ENCODE data around the gene FBXW11. TPM values are rescaled to one million over a fixed set of nuclear protein-coding genes. Genes with fewer than 3 reads are reported as not detected.

Gene FBXW11
- total and polyA plus RNA-seq, 2 of the 8 experiments (the other 6 are each of a cell fraction or from before 2014, with no cell fraction given) = 45.0 to 75.6 TPM

DNA sequence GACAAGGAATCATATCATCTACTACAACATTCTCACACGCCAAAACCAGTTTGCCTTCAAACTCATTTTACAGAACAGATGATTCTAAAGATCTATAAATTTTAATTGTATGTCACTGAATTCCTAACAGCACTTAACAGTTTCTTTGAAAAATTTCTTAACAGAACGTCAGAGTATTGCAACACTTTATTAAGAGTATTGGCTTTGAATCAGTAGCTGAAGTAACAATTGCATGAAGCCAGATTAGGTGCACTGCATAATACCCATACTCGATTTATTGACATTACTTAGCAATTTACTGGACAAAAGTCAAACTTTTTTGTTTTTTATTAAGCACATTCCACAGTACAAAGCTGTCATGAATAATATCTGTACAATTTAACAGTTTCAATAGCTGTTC, 145.1 kb downstream of the FBXW11 start (continued):
- TF ChIP-seq, protein P1, sequence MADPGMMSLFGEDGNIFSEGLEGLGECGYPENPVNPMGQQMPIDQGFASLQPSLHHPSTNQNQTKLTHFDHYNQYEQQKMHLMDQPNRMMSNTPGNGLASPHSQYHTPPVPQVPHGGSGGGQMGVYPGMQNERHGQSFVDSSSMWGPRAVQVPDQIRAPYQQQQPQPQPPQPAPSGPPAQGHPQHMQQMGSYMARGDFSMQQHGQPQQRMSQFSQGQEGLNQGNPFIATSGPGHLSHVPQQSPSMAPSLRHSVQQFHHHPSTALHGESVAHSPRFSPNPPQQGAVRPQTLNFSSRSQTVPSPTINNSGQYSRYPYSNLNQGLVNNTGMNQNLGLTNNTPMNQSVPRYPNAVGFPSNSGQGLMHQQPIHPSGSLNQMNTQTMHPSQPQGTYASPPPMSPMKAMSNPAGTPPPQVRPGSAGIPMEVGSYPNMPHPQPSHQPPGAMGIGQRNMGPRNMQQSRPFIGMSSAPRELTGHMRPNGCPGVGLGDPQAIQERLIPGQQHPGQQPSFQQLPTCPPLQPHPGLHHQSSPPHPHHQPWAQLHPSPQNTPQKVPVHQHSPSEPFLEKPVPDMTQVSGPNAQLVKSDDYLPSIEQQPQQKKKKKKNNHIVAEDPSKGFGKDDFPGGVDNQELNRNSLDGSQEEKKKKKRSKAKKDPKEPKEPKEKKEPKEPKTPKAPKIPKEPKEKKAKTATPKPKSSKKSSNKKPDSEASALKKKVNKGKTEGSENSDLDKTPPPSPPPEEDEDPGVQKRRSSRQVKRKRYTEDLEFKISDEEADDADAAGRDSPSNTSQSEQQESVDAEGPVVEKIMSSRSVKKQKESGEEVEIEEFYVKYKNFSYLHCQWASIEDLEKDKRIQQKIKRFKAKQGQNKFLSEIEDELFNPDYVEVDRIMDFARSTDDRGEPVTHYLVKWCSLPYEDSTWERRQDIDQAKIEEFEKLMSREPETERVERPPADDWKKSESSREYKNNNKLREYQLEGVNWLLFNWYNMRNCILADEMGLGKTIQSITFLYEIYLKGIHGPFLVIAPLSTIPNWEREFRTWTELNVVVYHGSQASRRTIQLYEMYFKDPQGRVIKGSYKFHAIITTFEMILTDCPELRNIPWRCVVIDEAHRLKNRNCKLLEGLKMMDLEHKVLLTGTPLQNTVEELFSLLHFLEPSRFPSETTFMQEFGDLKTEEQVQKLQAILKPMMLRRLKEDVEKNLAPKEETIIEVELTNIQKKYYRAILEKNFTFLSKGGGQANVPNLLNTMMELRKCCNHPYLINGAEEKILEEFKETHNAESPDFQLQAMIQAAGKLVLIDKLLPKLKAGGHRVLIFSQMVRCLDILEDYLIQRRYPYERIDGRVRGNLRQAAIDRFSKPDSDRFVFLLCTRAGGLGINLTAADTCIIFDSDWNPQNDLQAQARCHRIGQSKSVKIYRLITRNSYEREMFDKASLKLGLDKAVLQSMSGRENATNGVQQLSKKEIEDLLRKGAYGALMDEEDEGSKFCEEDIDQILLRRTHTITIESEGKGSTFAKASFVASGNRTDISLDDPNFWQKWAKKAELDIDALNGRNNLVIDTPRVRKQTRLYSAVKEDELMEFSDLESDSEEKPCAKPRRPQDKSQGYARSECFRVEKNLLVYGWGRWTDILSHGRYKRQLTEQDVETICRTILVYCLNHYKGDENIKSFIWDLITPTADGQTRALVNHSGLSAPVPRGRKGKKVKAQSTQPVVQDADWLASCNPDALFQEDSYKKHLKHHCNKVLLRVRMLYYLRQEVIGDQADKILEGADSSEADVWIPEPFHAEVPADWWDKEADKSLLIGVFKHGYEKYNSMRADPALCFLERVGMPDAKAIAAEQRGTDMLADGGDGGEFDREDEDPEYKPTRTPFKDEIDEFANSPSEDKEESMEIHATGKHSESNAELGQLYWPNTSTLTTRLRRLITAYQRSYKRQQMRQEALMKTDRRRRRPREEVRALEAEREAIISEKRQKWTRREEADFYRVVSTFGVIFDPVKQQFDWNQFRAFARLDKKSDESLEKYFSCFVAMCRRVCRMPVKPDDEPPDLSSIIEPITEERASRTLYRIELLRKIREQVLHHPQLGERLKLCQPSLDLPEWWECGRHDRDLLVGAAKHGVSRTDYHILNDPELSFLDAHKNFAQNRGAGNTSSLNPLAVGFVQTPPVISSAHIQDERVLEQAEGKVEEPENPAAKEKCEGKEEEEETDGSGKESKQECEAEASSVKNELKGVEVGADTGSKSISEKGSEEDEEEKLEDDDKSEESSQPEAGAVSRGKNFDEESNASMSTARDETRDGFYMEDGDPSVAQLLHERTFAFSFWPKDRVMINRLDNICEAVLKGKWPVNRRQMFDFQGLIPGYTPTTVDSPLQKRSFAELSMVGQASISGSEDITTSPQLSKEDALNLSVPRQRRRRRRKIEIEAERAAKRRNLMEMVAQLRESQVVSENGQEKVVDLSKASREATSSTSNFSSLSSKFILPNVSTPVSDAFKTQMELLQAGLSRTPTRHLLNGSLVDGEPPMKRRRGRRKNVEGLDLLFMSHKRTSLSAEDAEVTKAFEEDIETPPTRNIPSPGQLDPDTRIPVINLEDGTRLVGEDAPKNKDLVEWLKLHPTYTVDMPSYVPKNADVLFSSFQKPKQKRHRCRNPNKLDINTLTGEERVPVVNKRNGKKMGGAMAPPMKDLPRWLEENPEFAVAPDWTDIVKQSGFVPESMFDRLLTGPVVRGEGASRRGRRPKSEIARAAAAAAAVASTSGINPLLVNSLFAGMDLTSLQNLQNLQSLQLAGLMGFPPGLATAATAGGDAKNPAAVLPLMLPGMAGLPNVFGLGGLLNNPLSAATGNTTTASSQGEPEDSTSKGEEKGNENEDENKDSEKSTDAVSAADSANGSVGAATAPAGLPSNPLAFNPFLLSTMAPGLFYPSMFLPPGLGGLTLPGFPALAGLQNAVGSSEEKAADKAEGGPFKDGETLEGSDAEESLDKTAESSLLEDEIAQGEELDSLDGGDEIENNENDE (IDR thresholded peaks at IDR 0.05; ENCODE audit: insufficient replicate concordance, low read length) = no peak

All from H1 (cell line).